Natural killer cell (primary cell): ENCODE data around the gene DAAM2. TPM values are rescaled to one million over a fixed set of nuclear protein-coding genes. Genes with fewer than 3 reads are reported as not detected.

Source experiments
- ATAC-seq, 3 donors: fragments of 150-1000 bp in 2 of 3; fragments of 200-7000 bp in 1 of 3; cut with Tn5 transposase; 1 replicate in 1 of 3; 2 replicates in 2 of 3; pipeline ENCODE4 v1.10.0; 2021; ENCODE audit warnings: mild to moderate bottlenecking in 2 of 3, moderate library complexity in 2 of 3
- DNase-seq, 2 donors: peaks; one replicate each; pipeline versions ENCODE4 v3.0.0 to v3.0.0-alpha.2; 2013 to 2021; ENCODE audit warnings: mixed read lengths in 1 of 2
- H3K27ac ChIP-seq: one replicate; pipeline ENCODE4 v1.5.1; 2013; ENCODE audit warnings: mild to moderate bottlenecking, low read length
- H3K27me3 ChIP-seq: one replicate; pipeline ENCODE4 v1.6.1; 2013; ENCODE audit warnings: low read length; ENCODE audit not compliant: control insufficient read depth, insufficient read depth
- H3K36me3 ChIP-seq: one replicate; pipeline ENCODE4 v1.6.1; 2013; ENCODE audit warnings: low read length; ENCODE audit not compliant: control insufficient read depth, insufficient read depth
- H3K4me1 ChIP-seq: one replicate; pipeline ENCODE4 v1.6.1; 2013; ENCODE audit warnings: low read length; ENCODE audit not compliant: control insufficient read depth, insufficient read depth
- H3K4me3 ChIP-seq: one replicate; pipeline ENCODE4 v1.5.1; 2013; ENCODE audit warnings: low read length
- H3K9me3 ChIP-seq: one replicate; pipeline ENCODE4 v1.6.1; 2013; ENCODE audit warnings: low read length; ENCODE audit not compliant: control insufficient read depth, insufficient read depth
- H3K27ac Mint-ChIP-seq, 2 donors: one replicate each; pipeline ENCODE4 v1.8.0; 2022; ENCODE audit warnings: mild to moderate bottlenecking in 2 of 2, mixed read lengths in 2 of 2, moderate library complexity in 1 of 2
- H3K27me3 Mint-ChIP-seq, 2 donors: one replicate each; pipeline ENCODE4 v1.8.0; 2022; ENCODE audit warnings: low read depth in 2 of 2, mixed read lengths in 2 of 2
- H3K36me3 Mint-ChIP-seq: one replicate; pipeline ENCODE4 v1.8.0; 2022; ENCODE audit warnings: mixed read lengths
- H3K4me1 Mint-ChIP-seq, 2 donors: one replicate each; pipeline ENCODE4 v1.8.0; 2022; ENCODE audit warnings: mixed read lengths in 2 of 2
- H3K4me3 Mint-ChIP-seq: one replicate; pipeline ENCODE4 v1.8.0; 2022; ENCODE audit warnings: mild to moderate bottlenecking, moderate library complexity, mixed read lengths
- H3K9me3 Mint-ChIP-seq, 2 donors: one replicate each; pipeline ENCODE4 v1.8.0; 2022; ENCODE audit warnings: mixed read lengths in 2 of 2
- WGBS: methylation state at CpG from one replicate; pipeline ENCODE4 v1.1.7; 2013; ENCODE audit warnings: missing lambda C conversion rate; ENCODE audit not compliant: insufficient coverage; 5-methylcytosine and 5-hydroxymethylcytosine counted together
- intact Hi-C: fragments of 100-400 bp; cut with micrococcal nuclease; formaldehyde crosslinking; loops from one replicate; pipeline ENCODE4 v1.14.2; 2022
- total RNA-seq, 4 donors: library from RNA; stranded (reverse); fragments of 120-200 nt in 1 of 4; gene quantifications; one replicate each; pipeline versions ENCODE4 v1.2.3 to v1.2.4, GENCODE V29; 2013 to 2022
- TF ChIP-seq, protein P1 (sequence below): fragments of 200-600 bp; IDR thresholded peaks from one replicate; pipeline ENCODE4 v1.8.0; 2022; ENCODE audit warnings: antibody characterized with exemption

The DAAM2 gene
- total RNA-seq, 3 donors from 2014 or later (not counting 1 experiment from before 2014, with no cell fraction given) = not detected

DNA sequence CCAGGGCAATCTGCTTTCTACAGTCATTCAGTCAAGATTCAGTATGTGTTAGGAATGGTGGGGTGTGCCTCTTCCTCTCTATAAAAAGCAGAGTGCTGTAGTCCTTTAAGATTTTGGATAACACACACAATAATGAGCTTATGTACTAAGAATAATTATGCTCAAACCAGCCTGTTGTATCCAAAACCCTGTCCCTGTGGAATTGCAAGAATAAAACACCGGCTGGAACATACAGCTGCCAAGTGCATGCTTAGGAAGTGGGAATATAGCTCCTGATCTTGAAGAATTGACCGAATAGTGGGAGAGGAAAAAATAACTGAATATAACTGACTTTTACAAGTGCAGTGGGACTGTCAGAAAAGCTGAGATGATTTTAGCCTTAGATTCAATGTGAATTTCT is 143.1 kb downstream of the DAAM2 start:
- Mint-ChIP-seq H3K27me3 (peaks cover 12 to 27% of the 10 kb centered on the region in 2 donors), H3K4me1 (peaks cover 12 to 26% of the 10 kb centered on the region in 2 donors), H3K9me3 (no peaks in the 10 kb centered on the region), H3K4me3 (peak overlapping the region; percentile 35), H3K36me3 (no peaks in the 10 kb centered on the region), H3K27ac (no peak overlapping the region)
- Histone ChIP-seq H3K4me3 (no peak overlapping the region), H3K4me1 (peaks cover 5% of the 10 kb centered on the region), H3K36me3 (no peaks in the 10 kb centered on the region), H3K27me3 (no peaks in the 10 kb centered on the region), H3K9me3 (no peaks in the 10 kb centered on the region), H3K27ac (no peak overlapping the region)
- TF ChIP-seq, protein P1, sequence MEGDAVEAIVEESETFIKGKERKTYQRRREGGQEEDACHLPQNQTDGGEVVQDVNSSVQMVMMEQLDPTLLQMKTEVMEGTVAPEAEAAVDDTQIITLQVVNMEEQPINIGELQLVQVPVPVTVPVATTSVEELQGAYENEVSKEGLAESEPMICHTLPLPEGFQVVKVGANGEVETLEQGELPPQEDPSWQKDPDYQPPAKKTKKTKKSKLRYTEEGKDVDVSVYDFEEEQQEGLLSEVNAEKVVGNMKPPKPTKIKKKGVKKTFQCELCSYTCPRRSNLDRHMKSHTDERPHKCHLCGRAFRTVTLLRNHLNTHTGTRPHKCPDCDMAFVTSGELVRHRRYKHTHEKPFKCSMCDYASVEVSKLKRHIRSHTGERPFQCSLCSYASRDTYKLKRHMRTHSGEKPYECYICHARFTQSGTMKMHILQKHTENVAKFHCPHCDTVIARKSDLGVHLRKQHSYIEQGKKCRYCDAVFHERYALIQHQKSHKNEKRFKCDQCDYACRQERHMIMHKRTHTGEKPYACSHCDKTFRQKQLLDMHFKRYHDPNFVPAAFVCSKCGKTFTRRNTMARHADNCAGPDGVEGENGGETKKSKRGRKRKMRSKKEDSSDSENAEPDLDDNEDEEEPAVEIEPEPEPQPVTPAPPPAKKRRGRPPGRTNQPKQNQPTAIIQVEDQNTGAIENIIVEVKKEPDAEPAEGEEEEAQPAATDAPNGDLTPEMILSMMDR = no peak
- 100% methylated on average over 2 of the region's 2 CpGs for WGBS
- DNase-seq (no peak), ATAC-seq (no peak)
- intact Hi-C loops = no loop called here

DNA sequence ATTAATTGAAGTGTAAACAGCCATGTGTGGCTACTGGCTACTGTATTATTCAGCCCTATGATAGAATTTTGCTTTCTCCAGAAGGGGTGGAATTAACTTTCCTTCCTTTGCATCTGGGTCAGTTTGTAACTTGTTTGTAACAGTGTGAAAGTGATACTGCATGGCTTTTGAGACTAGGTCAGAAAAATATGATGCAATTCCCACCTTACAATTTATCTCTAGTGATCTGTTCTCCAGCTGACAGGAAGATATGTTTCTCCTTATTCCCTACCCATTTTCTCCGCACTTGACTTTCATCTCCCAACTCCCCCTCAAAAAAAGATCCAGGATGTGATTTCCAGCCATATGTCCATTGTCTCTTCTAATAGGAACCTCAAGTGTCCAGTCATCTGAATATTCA is 144.7 kb downstream of the DAAM2 start:
- H3K9me3 Mint-ChIP-seq = no peaks in the 10 kb centered on the region

GRCh38 chr6:39937686-39938333 is 145.6 kb downstream of the DAAM2 start:
- H3K27ac ChIP-seq = no peak overlapping the region
- H3K4me1 ChIP-seq = peaks cover 5% of the 10 kb centered on the region
- no peaks in the 10 kb centered on the region for H3K9me3 ChIP-seq
- H3K36me3 ChIP-seq = no peaks in the 10 kb centered on the region
- ATAC-seq (no peak), DNase-seq (no peak)
- WGBS = 79% methylated on average over 3 of the region's 3 CpGs
- Mint-ChIP-seq H3K4me1 (peaks cover 12 to 20% of the 10 kb centered on the region in 2 donors), H3K4me3 (no peak overlapping the region), H3K27me3 (peaks cover 12 to 27% of the 10 kb centered on the region in 2 donors), H3K27ac (no peak overlapping the region), H3K36me3 (no peaks in the 10 kb centered on the region), H3K9me3 (no peaks in the 10 kb centered on the region)
- TF ChIP-seq, protein P1 = no peak
- no peak overlapping the region for H3K4me3 ChIP-seq
- H3K27me3 ChIP-seq = no peaks in the 10 kb centered on the region
- intact Hi-C loops = no loop called here

More for the DNA sequence above, 144.7 kb downstream of the DAAM2 start:
- no peak overlapping the region for H3K27ac Mint-ChIP-seq
- TF ChIP-seq, protein P1 = no peak
- Histone ChIP-seq H3K9me3 (no peaks in the 10 kb centered on the region), H3K36me3 (no peaks in the 10 kb centered on the region), H3K27ac (no peak overlapping the region), H3K27me3 (no peaks in the 10 kb centered on the region), H3K4me3 (no peak overlapping the region), H3K4me1 (peaks cover 5% of the 10 kb centered on the region)
- intact Hi-C loops = no loop called here
- ATAC-seq (no peak), DNase-seq (no peak)
- no peak overlapping the region for H3K4me3 Mint-ChIP-seq
- WGBS = 98% methylated on average over 1 of the region's 1 CpG
- H3K4me1 Mint-ChIP-seq = peaks cover 12 to 24% of the 10 kb centered on the region in 2 donors
- H3K27me3 Mint-ChIP-seq = peaks cover 12 to 27% of the 10 kb centered on the region in 2 donors
- H3K36me3 Mint-ChIP-seq = no peaks in the 10 kb centered on the region
